HepG2 (cell line): ENCODE results near the gene PLCB1. TPM values are rescaled to one million over a fixed set of nuclear protein-coding genes. Genes with fewer than 3 reads are reported as not detected.

Experiments used
- ATAC-seq: fragments of 200-7000 bp; cut with Tn5 transposase; 3 replicates; pipeline ENCODE4 v1.9.1; 2020; ENCODE audit warnings: mild to moderate bottlenecking, moderate library complexity
- BruUV-seq: library from RNA; stranded (reverse); fragments of 400-500 nt; replicated peaks from 2 replicates; lab custom pipeline; 2021; lab: Mats Ljungman, UMichigan
- CTCF ChIA-PET: fragments of 300-600 bp; formaldehyde crosslinking; extraction: SDS; loops from one replicate; lab custom pipeline; 2021; ENCODE audit warnings: low total read pairs, inconsistent platforms, low intra/inter-chr PET ratio; lab: Yijun Ruan, JAX
- POLR2A ChIA-PET: fragments of 350-600 bp; sonication (Branson Sonifier 250); formaldehyde crosslinking; loops from one replicate; lab custom pipeline; 2020; ENCODE audit warnings: antibody characterized with exemption, inconsistent platforms; lab: Yijun Ruan, JAX
- DNase-seq: peaks from one replicate; pipeline ENCODE4 v3.0.0-alpha.2; 2015; ENCODE audit warnings: low spot score
- FAIRE-seq: peaks from 3 replicates; lab custom pipeline; 2011; peaks lifted over from hg19 to GRCh38; lab: Jason Lieb, UNC
- H2AFZ ChIP-seq: one replicate; pipeline ENCODE4 v1.6.1; 2011; ENCODE audit warnings: low read length, inconsistent platforms
- H3K27ac ChIP-seq: fragments of 300-600 bp; 3 replicates; pipeline ENCODE4 v1.8.0; 2011; ENCODE audit warnings: mixed run types, mild to moderate bottlenecking, mixed read lengths, low read length, inconsistent platforms; ENCODE audit not compliant: insufficient read depth; ENCODE audit errors: extremely low read length
- H3K27me3 ChIP-seq, 2 experiments: fragments of 200-600 bp in 1 of 2; 2 replicates in 1 of 2; 3 replicates in 1 of 2; pipeline versions ENCODE4 v1.6.0 to v1.8.0; 2011; ENCODE audit warnings: low read length in 2 of 2, mild to moderate bottlenecking in 2 of 2, moderate library complexity in 2 of 2, inconsistent platforms in 1 of 2; ENCODE audit not compliant: insufficient read depth in 2 of 2, control insufficient read depth in 1 of 2
- H3K36me3 ChIP-seq, 2 experiments: fragments of 200-600 bp in 1 of 2; replicated peaks in 1 of 2; 2 replicates in 1 of 2; 3 replicates in 1 of 2; pipeline versions ENCODE4 v1.5.1 to v1.8.0; 2011; ENCODE audit warnings: low read length in 2 of 2, inconsistent platforms in 1 of 2; ENCODE audit not compliant: insufficient read depth in 2 of 2, control insufficient read depth in 1 of 2
- H3K4me1 ChIP-seq: 2 replicates; pipeline ENCODE4 v1.5.1; 2012; ENCODE audit warnings: low read length, inconsistent platforms; ENCODE audit not compliant: insufficient read depth
- H3K4me2 ChIP-seq: 2 replicates; pipeline ENCODE4 v1.6.0; 2011; ENCODE audit warnings: low read depth, low read length, inconsistent platforms
- H3K4me3 ChIP-seq, 3 experiments: fragments of 200-600 bp in 1 of 3; sonication (generic), shearing (Covaris generic) in 1 of 3; replicated peaks in 1 of 3; 2 replicates each; pipeline ENCODE4 v1.5.1; 2011 to 2016; ENCODE audit warnings: low read length in 3 of 3, inconsistent platforms in 2 of 3, low read depth in 2 of 3, mild to moderate bottlenecking in 2 of 3, control low read depth in 1 of 3, mixed read lengths in 1 of 3; ENCODE audit not compliant: insufficient read depth in 1 of 3
- H3K79me2 ChIP-seq: one replicate; pipeline ENCODE4 v1.6.1; 2011; ENCODE audit warnings: low read length, inconsistent platforms; ENCODE audit not compliant: insufficient read depth
- H3K9ac ChIP-seq: 2 replicates; pipeline ENCODE4 v1.6.0; 2011; ENCODE audit warnings: mild to moderate bottlenecking, low read depth, low read length, inconsistent platforms; ENCODE audit not compliant: insufficient read depth
- H3K9me3 ChIP-seq: 2 replicates; pipeline ENCODE4 v1.5.1; 2012; ENCODE audit warnings: mild to moderate bottlenecking, low read length
- H4K20me1 ChIP-seq: 2 replicates; pipeline ENCODE4 v1.6.0; 2011; ENCODE audit warnings: inconsistent platforms, mild to moderate bottlenecking, low read length, moderate library complexity; ENCODE audit not compliant: insufficient read depth
- ATF2 ChIP-seq: sonication (generic); formaldehyde crosslinking; IDR thresholded peaks from 2 replicates; pipeline ENCODE4 v1.4.0; 2020; ENCODE audit warnings: missing genetic modification reagents
- GFI1 ChIP-seq: sonication (generic); formaldehyde crosslinking; IDR thresholded peaks from 2 replicates; pipeline ENCODE4 v1.5.0; 2020; ENCODE audit warnings: missing genetic modification reagents, mild to moderate bottlenecking, borderline replicate concordance
- HNRNPK ChIP-seq: fragments of 200-400 bp; formaldehyde crosslinking; IDR thresholded peaks from 2 replicates; pipeline ENCODE4 v1.6.1; 2018; ENCODE audit warnings: low read length, low read depth, moderate library complexity, mild to moderate bottlenecking; ENCODE audit not compliant: poor library complexity, severe bottlenecking
- HNRNPLL ChIP-seq: fragments of 200-400 bp; formaldehyde crosslinking; IDR thresholded peaks from 2 replicates; pipeline ENCODE4 v1.6.1; 2017; ENCODE audit warnings: mild to moderate bottlenecking, low read depth, low read length; ENCODE audit not compliant: poor library complexity, severe bottlenecking
- JARID2 ChIP-seq: sonication (generic); formaldehyde crosslinking; IDR thresholded peaks from 2 replicates; pipeline ENCODE4 v1.8.1; 2023; ENCODE audit warnings: missing genetic modification reagents, inconsistent platforms; ENCODE audit not compliant: insufficient replicate concordance
- MAFF ChIP-seq: IDR thresholded peaks from 2 replicates; pipeline ENCODE4 v1.6.1; 2011; ENCODE audit warnings: low read depth, low read length, improper control_type of control experiment
- MXD4 ChIP-seq: IDR thresholded peaks from 2 replicates; pipeline ENCODE4 v1.6.1; 2016; ENCODE audit warnings: mild to moderate bottlenecking, missing biosample characterization, missing genetic modification reagents
- NONO ChIP-seq, 2 experiments: fragments of 450-650 bp in 1 of 2; sonication (generic) in 1 of 2; formaldehyde crosslinking in 1 of 2; IDR thresholded peaks in 1 of 2; conservative IDR thresholded peaks in 1 of 2; 2 replicates each; pipeline versions ENCODE4 v1.6.1 to v1.8.0; 2017 to 2022; ENCODE audit warnings: mild to moderate bottlenecking in 1 of 2, missing genetic modification reagents in 1 of 2, moderate library complexity in 1 of 2
- SPEN ChIP-seq: sonication (generic); formaldehyde crosslinking; IDR thresholded peaks from 2 replicates; pipeline ENCODE4 v1.5.1; 2020; ENCODE audit warnings: low read depth, mild to moderate bottlenecking, missing genetic modification reagents
- TBX3 ChIP-seq: fragments of 450-650 bp; IDR thresholded peaks from 2 replicates; pipeline ENCODE4 v1.6.1; 2017; ENCODE audit warnings: antibody characterized with exemption, mild to moderate bottlenecking, inconsistent platforms, borderline replicate concordance
- TFDP1 ChIP-seq: IDR thresholded peaks from 2 replicates; pipeline ENCODE4 v1.6.1; 2016; ENCODE audit warnings: missing compliant biosample characterization, missing genetic modification reagents, borderline replicate concordance
- ZBTB37 ChIP-seq: sonication (generic); formaldehyde crosslinking; IDR thresholded peaks from 2 replicates; pipeline ENCODE4 v1.4.0; 2020; ENCODE audit warnings: mild to moderate bottlenecking, missing genetic modification reagents
- WGBS: methylation state at CpG from one replicate; pipeline ENCODE4 v1.1.6; 2017; ENCODE audit warnings: low lambda C conversion rate; 5-methylcytosine and 5-hydroxymethylcytosine counted together
- in situ Hi-C: cut with HindIII; loops from 2 replicates; pipeline ENCODE4 v1.10.0; 2017; ENCODE audit warnings: low pct_unique_long_range_greater_than_20kb; ENCODE audit not compliant: extremely low pct_ligation_motif_present
- intact Hi-C: fragments of 100-400 bp; cut with micrococcal nuclease; formaldehyde crosslinking; loops from one replicate; pipeline ENCODE4 v1.10.0; 2022; ENCODE audit not compliant: unreplicated experiment
- polyA plus RNA-seq, 8 experiments: library from polyadenylated mRNA; depleted of rRNA in 3 of 8; stranded (reverse) in 7 of 8; unstranded in 1 of 8; fragments of >200 nt; fragmentation: Illumina TruSeq in 4 of 8; extraction: Trizol in 4 of 8; gene quantifications; 2 replicates each; pipeline versions ENCODE4 v1.2.1 to v1.2.3, GENCODE V29; 2011 to 2016; ENCODE audit warnings: low read depth in 4 of 8, missing spikeins in 1 of 8, mixed read lengths in 1 of 8; ENCODE audit not compliant: insufficient read depth in 1 of 8
- total RNA-seq, 5 experiments: library from RNA; depleted of rRNA; stranded (reverse); fragments of >200 nt; fragmentation: Illumina TruSeq; extraction: Trizol; gene quantifications; 2 replicates each; pipeline ENCODE4 v1.2.3, GENCODE V29; 2016; ENCODE audit warnings: low read depth in 1 of 5
- TF ChIP-seq, protein P1 (sequence below): fragments of 450-650 bp; IDR thresholded peaks from 2 replicates; pipeline ENCODE4 v1.6.1; 2016

Gene PLCB1
- total and polyA plus RNA-seq, 2 of the 13 experiments (the other 11 are each of a cell fraction or from before 2014, with no cell fraction given), result 42.4 to 55.9 TPM

- TF ChIP-seq ATF2 (CRISPR knock-in tag) (no peak), NONO (IDR thresholded peaks at IDR 0.05) (no peak), NONO (CRISPR knock-in tag; conservative IDR thresholded peaks at IDR 0.05) (no peak), TBX3 (no peak), MAFF (peak; percentile 91), GFI1 (CRISPR knock-in tag) (no peak), HNRNPLL (no peak), JARID2 (CRISPR knock-in tag) (no peak), MXD4 (no peak), HNRNPK (peak; percentile 36), TFDP1 (CRISPR knock-in tag) (no peak)
- TF ChIP-seq, all 625 proteins: peak for 3
Observed at GRCh38 chr20:8525017-8525343, 392.9 kb downstream of the PLCB1 start (continued).

- intact Hi-C loops (loop anchor here (10.0 kb wide), 1 partner anchor 212 kb away; no protein-coding TSS in a partner anchor), in situ Hi-C loops (no loop called here)
- no peak overlapping the region for H3K4me3 ChIP-seq
- ChIA-PET CTCF (no interaction called here), POLR2A (no interaction called here)
- ATAC-seq (no peak), DNase-seq (no peak), FAIRE-seq (no peak)
- H4K20me1 ChIP-seq, result peaks cover 3% of the 10 kb centered on the region; the same call in 1 of the 2 replicates
- no peak overlapping the region for H2AFZ ChIP-seq
- no peak overlapping the region for H3K4me2 ChIP-seq
- no peaks in the 10 kb centered on the region for H3K4me1 ChIP-seq
- BruUV-seq, result no TSS peak
- H3K27ac ChIP-seq, result no peak overlapping the region
- no peaks in the 10 kb centered on the region for H3K27me3 ChIP-seq
- H3K79me2 ChIP-seq, result no peaks in the 10 kb centered on the region
- no peaks in the 10 kb centered on the region for H3K36me3 ChIP-seq
- no peak overlapping the region for H3K9ac ChIP-seq
- WGBS, result over 99% methylated on average over 2 of the region's 2 CpGs
- no peaks in the 10 kb centered on the region for H3K9me3 ChIP-seq
- TF ChIP-seq ZBTB37 (no peak), SPEN (no peak)
- TF ChIP-seq, protein P1, sequence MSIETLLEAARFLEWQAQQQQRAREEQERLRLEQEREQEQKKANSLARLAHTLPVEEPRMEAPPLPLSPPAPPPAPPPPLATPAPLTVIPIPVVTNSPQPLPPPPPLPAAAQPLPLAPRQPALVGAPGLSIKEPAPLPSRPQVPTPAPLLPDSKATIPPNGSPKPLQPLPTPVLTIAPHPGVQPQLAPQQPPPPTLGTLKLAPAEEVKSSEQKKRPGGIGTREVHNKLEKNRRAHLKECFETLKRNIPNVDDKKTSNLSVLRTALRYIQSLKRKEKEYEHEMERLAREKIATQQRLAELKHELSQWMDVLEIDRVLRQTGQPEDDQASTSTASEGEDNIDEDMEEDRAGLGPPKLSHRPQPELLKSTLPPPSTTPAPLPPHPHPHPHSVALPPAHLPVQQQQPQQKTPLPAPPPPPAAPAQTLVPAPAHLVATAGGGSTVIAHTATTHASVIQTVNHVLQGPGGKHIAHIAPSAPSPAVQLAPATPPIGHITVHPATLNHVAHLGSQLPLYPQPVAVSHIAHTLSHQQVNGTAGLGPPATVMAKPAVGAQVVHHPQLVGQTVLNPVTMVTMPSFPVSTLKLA, result no peak
Observed at GRCh38 chr20:8526610-8527009, 394.5 kb downstream of the PLCB1 start.
